Skeletal muscle tissue (tissue), 4 donors: Measurements from ENCODE around the gene UPK3A. TPM values are rescaled to one million over a fixed set of nuclear protein-coding genes. Genes with fewer than 3 reads are reported as not detected.
"Not testable (repeated sequence)": the region's sequence is repeated elsewhere in the genome, so short reads cannot be mapped to it uniquely, and the experiment has no call there.

ENCODE experiments used
- H3K27ac ChIP-seq: one replicate; pipeline ENCODE4 v1.7.0; 2013; ENCODE audit warnings: mild to moderate bottlenecking, low read depth, low read length, inconsistent platforms
- H3K27me3 ChIP-seq, 3 donors: one replicate each; pipeline ENCODE4 v1.7.0; 2013; ENCODE audit warnings: low read length in 3 of 3; ENCODE audit not compliant: control insufficient read depth in 3 of 3, insufficient read depth in 3 of 3
- H3K36me3 ChIP-seq, 3 donors: one replicate each; pipeline ENCODE4 v1.7.0; 2013; ENCODE audit warnings: low read length in 3 of 3; ENCODE audit not compliant: control insufficient read depth in 3 of 3, insufficient read depth in 3 of 3
- H3K4me1 ChIP-seq, 3 donors: one replicate each; pipeline ENCODE4 v1.7.0; 2013; ENCODE audit warnings: low read length in 3 of 3, mild to moderate bottlenecking in 3 of 3; ENCODE audit not compliant: control insufficient read depth in 3 of 3, insufficient read depth in 3 of 3
- H3K4me3 ChIP-seq, 3 donors: one replicate each; pipeline ENCODE4 v1.7.0; 2013; ENCODE audit warnings: low read length in 3 of 3
- H3K9ac ChIP-seq, 3 donors: one replicate each; pipeline ENCODE4 v1.7.0; 2013; ENCODE audit warnings: low read length in 3 of 3, mild to moderate bottlenecking in 3 of 3, moderate library complexity in 2 of 3, low read depth in 1 of 3
- H3K9me3 ChIP-seq, 3 donors: one replicate each; pipeline ENCODE4 v1.7.0; 2013; ENCODE audit warnings: low read length in 3 of 3; ENCODE audit not compliant: control insufficient read depth in 3 of 3
- total RNA-seq: library from RNA; depleted of rRNA; stranded (reverse); fragments of >200 nt; gene quantifications from one replicate; pipeline ENCODE4 v1.2.3, GENCODE V29; 2014
- donor health status: Osteomylitis.

Gene UPK3A
- total RNA-seq, 1 donor from 2014 or later = not detected

DNA sequence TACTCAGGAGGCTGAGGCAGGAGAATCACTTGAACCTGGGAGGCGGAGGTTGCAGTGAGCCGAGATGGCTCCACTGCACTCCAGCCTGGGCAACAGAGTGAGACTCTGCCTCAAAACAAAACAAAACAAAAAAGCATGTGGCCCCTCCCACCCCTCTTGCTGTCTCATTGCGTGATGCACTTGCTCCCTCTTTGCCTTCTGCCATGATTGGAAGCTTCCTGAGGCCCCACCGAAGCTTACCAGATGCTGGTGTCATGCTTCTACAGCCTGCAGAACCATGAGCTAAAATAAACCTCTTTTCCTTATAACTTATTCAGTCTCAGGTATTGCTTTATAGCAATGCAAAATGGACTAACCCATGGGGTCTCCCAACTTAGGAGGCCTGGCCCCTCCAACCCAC lies 26.8 kb upstream of the UPK3A start:
- not testable (repeated sequence) for H3K27me3 ChIP-seq, H3K4me1 ChIP-seq, H3K27ac ChIP-seq, H3K9me3 ChIP-seq, H3K9ac ChIP-seq, H3K4me3 ChIP-seq, H3K36me3 ChIP-seq

DNA sequence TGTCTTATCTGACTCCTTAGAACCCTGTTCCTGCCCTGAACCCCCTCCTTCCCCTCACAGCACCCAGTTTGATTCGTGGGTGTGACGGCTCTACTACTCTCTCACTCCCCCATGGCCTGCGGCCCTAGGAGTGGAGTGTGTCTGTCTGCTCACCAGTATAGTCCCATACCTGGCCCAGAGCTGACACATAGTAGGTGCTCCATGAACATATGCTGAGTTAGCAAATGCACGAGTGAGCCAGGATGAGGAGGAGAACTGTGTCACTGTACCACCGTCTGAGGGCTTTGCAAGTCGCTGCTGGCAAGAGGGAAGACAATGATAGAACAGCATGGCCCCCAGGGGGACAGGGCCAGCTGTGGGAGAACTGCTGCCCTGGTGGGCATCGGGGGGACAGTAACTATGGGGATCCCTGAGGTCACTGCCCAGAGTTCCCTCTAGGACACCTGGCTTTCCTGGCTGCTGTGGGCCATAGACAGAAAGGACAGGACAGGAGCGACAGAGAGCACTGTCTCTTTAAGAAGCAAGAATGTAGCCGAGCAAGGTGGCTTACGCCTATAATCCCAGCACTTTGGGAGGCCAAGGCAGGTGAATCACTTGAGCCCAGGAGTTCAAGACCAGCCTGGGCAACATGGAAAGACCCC lies 24.9 kb upstream of the UPK3A start:
- H3K4me1 ChIP-seq = peaks cover 14 to 20% (median 16%) of the 10 kb centered on the region in 3 donors
- H3K9me3 ChIP-seq = no peaks in the 10 kb centered on the region
- no peaks in the 10 kb centered on the region for H3K27me3 ChIP-seq
- H3K27ac ChIP-seq = no peak overlapping the region
- H3K9ac ChIP-seq = no peak overlapping the region
- no peaks in the 10 kb centered on the region for H3K36me3 ChIP-seq
- no peak overlapping the region for H3K4me3 ChIP-seq

DNA sequence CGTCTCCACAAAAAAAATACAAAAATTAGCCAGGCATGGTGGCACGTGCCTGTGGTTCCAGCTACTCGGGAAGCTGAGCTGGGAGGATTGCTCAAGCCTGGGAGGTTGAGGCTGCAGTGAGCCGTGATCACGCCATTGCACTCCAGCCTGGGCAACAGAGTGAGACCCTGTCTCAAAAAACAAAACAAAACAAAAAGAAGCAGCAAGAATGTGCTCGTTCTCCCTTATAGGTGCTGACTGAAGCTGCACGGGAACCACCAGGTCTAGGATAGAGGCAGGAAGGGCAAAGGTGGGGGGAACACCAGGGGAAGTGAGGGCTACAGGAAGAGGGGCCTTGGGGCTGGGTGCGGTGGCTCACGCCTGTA lies 24.4 kb upstream of the UPK3A start:
- H3K4me3 ChIP-seq, H3K9ac ChIP-seq, H3K27ac ChIP-seq, H3K9me3 ChIP-seq, H3K27me3 ChIP-seq, H3K36me3 ChIP-seq: not testable (repeated sequence)
- H3K4me1 ChIP-seq = peaks cover 14 to 20% (median 16%) of the 10 kb centered on the region in 3 donors

DNA sequence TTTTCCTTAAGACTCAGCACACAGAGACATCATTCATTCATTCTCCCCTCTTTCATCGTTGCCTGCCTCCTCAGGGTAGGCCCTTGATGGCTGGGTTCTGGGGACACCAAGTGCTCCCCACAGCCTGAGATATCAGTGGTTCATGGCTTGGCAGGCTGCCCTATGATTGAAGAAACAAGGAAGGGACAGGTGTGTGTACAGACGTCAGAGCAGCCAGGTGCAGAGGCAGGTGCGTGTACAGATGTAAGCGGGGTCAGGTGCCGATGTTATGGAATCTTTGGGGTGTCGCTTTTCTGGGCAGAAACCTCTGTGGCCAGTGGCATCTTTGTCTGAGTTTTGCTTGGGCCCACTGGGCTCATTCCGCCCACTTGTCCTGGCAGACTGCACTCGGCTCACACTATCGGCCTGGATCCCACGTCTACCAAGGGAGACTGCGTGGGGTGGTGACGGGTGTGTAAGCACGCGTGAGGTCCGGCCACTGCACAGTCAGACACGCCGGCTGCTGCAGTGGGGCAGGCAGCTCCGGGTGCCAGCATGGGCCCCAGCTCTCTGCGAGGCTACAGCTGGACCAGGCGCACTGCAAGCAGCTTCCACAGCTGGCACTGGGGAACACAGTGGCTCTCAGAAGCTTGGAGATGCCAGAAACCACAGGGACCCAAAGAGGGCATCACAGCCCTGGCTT lies 23.2 kb upstream of the UPK3A start:
- Histone ChIP-seq H3K27ac (no peak overlapping the region), H3K9ac (no peak overlapping the region), H3K9me3 (no peaks in the 10 kb centered on the region), H3K4me1 (peaks cover 14 to 20% (median 16%) of the 10 kb centered on the region in 3 donors), H3K4me3 (no peak overlapping the region), H3K27me3 (no peaks in the 10 kb centered on the region), H3K36me3 (no peaks in the 10 kb centered on the region)

DNA sequence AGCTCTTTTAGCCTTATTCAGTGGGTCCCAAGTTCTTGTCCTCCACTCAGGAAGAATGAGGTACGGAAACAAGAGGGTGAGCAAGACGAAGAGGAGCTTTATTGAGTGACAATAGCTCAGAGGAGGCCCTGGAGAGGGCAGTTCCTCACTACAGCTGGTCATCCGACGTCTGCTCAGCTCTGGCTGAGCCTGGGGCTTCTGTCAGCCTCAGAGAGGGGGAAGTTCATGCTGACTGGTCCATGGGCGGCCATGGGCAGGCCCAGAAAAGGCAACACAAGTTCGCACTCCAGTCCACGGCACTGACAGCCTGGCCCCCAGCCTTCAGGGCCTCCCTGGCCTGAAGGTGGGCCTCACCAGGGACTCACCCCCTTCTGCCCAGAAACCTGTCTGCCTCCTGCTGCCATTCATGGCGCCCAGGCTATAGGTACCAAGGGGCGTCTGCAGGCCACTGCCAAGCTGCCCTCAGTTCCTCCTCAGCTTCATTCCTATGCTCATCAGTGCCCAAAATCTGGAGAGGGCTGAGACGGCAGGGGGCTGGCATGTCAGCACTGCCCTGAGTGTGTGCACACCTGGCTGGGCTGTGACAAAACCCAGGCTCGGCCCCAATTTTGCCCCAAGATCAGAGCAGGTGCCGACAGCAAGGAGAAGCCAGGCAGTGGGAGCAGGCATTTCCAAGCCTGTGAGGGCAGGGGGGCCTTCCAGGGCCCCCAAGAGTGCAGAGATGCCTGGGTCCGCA lies 22.4 kb upstream of the UPK3A start:
- Histone ChIP-seq H3K4me1 (peaks cover 14 to 20% (median 16%) of the 10 kb centered on the region in 3 donors), H3K9ac (no peak overlapping the region), H3K9me3 (no peaks in the 10 kb centered on the region), H3K36me3 (no peaks in the 10 kb centered on the region), H3K27me3 (no peaks in the 10 kb centered on the region), H3K4me3 (no peak overlapping the region), H3K27ac (no peak overlapping the region)

DNA sequence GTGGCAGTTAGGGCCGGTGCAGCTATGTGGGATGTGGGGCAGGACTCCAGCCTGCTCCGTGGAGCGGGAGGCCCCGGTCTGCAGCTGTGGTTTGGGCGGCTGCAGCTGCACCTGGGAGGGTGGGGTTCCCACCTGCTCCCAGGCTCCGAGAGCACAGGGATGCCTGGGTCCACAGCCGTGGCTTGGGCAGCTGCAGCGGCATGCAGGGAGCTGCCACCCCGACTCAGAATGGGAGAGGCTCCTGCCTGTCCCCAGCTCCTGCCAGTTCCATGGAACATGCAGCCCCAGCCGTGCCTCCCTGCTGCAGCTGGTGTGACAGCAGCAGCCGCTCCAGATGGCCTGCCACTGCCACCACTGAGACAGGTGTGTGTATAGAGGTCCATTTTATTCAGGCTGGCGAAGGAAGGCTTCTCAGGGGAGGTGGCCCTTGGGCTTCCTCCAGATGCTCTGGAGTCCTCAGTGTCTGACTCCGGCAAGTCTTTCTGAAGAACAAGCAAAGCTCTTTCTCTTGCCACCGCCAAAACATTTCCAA lies 21.8 kb upstream of the UPK3A start:
- no peaks in the 10 kb centered on the region for H3K36me3 ChIP-seq
- no peak overlapping the region for H3K4me3 ChIP-seq
- no peaks in the 10 kb centered on the region for H3K9me3 ChIP-seq
- H3K4me1 ChIP-seq = peaks cover 14 to 20% (median 16%) of the 10 kb centered on the region in 3 donors
- peak overlapping the region; percentile 36 for H3K27ac ChIP-seq
- H3K27me3 ChIP-seq = no peaks in the 10 kb centered on the region
- H3K9ac ChIP-seq = peak overlapping the region in 1 of 3 donors; percentile 54

DNA sequence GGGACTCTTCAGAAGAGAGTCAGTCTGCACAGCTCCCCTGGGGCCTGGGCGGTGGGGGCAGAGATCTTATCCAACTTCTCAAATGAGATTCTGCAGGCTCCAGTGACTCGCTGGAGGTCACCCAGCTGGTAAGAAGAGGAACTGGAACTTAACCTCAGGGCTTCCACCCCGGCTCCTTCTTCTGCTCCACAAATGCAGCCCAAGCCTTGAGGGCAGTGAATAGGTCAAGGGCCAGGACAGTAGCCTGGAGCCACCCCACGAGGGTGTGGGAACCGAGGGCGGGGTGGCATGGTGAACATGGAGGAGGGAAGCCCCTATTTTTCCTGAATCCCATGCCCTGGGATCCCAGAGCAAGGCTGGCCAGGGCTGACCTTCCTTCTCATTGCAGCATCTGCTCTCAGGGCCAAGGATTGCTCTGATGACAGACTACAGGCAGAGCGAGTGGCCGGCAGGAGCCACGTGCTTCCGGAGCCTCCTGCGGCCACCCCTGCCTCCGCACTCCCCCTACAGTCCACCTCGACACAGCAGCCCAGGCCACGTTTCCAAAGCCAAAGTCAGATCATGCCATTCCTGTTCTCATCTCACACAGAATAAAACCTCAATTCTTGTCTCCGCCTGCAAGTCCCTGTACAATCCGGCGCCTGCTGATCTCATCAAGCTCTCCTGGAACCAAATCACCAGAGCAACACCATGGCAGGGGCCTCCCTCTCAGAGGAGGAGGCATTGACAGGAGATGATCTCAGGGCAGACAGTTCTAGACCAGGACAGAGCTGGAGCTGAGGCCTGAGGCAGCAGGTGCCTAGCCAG lies 21.1 kb upstream of the UPK3A start:
- no peaks in the 10 kb centered on the region for H3K36me3 ChIP-seq
- H3K27me3 ChIP-seq = no peaks in the 10 kb centered on the region
- no peaks in the 10 kb centered on the region for H3K9me3 ChIP-seq
- H3K27ac ChIP-seq = peak overlapping the region; percentile 36
- H3K9ac ChIP-seq = peak overlapping the region in 2 of 3 donors; percentile 21 to 54
- peaks cover 16 to 22% (median 17%) of the 10 kb centered on the region in 3 donors for H3K4me1 ChIP-seq
- H3K4me3 ChIP-seq = no peak overlapping the region

DNA sequence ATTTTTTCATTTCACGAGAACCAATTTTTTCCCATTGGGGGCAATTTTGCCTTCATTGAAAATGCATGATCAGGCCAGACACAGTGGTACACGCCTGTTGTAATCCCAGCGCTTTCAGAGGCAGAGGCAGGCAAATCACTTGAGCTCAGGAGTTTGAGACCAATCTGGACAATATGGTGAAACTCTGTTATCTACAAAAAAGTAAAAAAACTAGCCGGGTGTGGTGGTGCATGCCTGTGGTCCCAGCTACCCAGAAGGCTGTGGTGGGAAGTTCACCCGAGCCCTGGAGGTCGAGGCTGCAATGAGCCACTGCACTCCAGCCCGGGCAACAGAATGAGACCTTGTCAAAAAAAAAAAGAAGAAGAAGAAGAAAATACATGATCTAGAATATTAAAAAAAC lies 19.2 kb upstream of the UPK3A start:
- no peak overlapping the region for H3K4me3 ChIP-seq
- no peaks in the 10 kb centered on the region for H3K9me3 ChIP-seq
- H3K9ac ChIP-seq = no peak overlapping the region
- no peaks in the 10 kb centered on the region for H3K36me3 ChIP-seq
- H3K4me1 ChIP-seq = peaks cover 31 to 38% (median 32%) of the 10 kb centered on the region in 3 donors
- H3K27ac ChIP-seq = no peak overlapping the region
- H3K27me3 ChIP-seq = no peaks in the 10 kb centered on the region

DNA sequence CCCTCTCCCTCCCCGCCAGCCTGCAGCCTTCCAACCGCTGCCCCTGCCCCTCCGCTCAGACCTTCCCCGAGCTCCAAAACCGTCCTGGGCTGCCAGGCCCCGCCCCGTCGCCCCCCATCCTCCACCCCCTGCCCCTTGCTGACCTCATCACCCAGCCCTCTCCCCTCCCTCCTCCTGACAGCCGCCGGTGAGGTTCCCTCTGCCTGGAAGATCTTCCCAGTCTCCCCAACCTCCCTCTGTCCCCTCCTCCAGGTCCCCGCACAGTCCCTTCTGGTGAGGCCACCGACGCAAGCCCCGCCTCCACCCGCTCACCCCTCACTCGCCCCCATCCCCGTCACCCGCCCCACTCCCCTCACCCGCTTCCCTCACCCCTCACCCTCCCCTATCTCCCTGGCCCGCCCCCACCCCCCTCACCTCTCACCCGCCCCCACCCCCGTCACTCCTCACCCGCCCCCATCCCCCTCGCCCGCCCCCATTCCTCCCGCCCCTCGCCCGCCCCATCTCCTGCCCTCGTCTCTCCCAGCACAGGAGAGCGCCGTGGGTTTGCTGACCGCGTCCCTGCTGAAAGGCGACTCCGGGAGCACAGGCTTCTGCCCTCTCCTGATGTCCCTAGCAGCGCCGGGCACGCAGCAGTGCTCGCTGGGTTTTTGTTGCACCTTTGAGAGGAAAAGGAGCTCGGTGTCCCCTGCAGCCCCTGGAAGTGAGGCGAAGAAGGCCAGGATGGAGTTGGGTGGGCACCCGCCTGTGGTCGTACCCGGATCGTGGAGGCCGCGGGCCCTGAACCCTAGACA lies 16.4 kb upstream of the UPK3A start:
- Histone ChIP-seq H3K4me1 (peaks cover 45 to 49% (median 49%) of the 10 kb centered on the region in 3 donors), H3K27ac (no peak overlapping the region), H3K9ac (peak overlapping the region; percentile 68 to 80 (median 74))

More for the DNA sequence above, 16.4 kb upstream of the UPK3A start:
- Histone ChIP-seq H3K4me3 (peak overlapping the region; percentile 72 to 80 (median 77)), H3K27me3 (no peaks in the 10 kb centered on the region), H3K9me3 (no peaks in the 10 kb centered on the region), H3K36me3 (no peaks in the 10 kb centered on the region)
